Measurements from ENCODE around the gene GNG14. TPM values are rescaled to one million over a fixed set of nuclear protein-coding genes. Genes with fewer than 3 reads are reported as not detected.

GNG14 gene
- total and polyA plus RNA-seq, 2 of the 13 experiments (the other 11 are each of a cell fraction or from before 2014, with no cell fraction given): not detected

DNA sequence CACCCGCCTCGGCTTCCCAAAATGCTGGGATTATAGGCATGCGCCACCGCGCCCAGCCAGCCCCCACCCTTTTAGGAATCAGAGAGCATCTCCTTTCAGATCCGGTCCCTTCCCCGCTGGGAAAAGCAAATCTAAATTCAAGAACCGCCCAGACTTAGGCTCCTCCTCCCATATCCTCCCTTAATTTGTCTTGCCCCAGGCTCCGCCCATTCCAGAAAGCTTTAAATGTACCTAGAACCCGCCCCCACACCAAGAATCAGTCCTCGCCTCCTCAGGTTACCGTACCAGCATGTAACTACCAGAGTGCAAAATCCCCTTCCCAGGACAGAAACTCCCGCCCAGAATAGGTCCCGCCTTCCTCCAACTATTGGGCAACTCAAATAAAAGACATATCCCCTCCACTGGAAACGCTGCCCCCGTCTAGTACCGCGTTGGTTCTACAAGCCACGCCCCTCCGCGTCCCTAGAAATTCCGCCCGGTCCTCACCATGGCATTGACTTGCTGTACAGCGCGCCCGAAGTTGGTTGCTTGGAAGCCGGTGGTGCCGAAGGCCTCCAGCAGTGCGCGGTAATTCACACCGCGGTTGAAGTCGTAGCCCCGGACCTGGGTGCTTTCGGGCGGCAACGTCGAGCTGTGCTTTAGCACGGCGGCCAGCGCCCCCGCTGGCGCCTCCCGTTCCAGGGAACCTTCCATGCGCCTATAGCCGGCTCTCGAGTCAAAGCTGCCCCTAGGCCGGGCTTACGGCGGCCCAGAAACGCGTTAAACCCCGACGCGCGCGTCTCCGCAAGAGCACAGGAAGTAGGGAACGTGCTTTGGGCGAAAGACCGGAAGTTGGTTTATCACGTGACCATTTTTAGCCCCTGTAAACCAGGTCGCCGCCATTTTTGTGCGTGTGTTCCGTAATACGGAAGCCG, 6.5 kb upstream of the GNG14 start, which contains the start of gene DHPS (continued):
- TF ChIP-seq, protein P1, sequence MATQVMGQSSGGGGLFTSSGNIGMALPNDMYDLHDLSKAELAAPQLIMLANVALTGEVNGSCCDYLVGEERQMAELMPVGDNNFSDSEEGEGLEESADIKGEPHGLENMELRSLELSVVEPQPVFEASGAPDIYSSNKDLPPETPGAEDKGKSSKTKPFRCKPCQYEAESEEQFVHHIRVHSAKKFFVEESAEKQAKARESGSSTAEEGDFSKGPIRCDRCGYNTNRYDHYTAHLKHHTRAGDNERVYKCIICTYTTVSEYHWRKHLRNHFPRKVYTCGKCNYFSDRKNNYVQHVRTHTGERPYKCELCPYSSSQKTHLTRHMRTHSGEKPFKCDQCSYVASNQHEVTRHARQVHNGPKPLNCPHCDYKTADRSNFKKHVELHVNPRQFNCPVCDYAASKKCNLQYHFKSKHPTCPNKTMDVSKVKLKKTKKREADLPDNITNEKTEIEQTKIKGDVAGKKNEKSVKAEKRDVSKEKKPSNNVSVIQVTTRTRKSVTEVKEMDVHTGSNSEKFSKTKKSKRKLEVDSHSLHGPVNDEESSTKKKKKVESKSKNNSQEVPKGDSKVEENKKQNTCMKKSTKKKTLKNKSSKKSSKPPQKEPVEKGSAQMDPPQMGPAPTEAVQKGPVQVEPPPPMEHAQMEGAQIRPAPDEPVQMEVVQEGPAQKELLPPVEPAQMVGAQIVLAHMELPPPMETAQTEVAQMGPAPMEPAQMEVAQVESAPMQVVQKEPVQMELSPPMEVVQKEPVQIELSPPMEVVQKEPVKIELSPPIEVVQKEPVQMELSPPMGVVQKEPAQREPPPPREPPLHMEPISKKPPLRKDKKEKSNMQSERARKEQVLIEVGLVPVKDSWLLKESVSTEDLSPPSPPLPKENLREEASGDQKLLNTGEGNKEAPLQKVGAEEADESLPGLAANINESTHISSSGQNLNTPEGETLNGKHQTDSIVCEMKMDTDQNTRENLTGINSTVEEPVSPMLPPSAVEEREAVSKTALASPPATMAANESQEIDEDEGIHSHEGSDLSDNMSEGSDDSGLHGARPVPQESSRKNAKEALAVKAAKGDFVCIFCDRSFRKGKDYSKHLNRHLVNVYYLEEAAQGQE (IDR thresholded peaks at IDR 0.05; ENCODE audit: borderline replicate concordance in 1 of 2, low read depth in 1 of 2, low read length in 2 of 2): no peak
- TF ChIP-seq LCORL (IDR thresholded peaks at IDR 0.05) (0 out of 2 replicates have a peak, but pooled peaks have one; percentile 71), LCORL (CRISPR knock-in tag; IDR thresholded peaks at IDR 0.05) (peak; percentile 61; the same call in 1 of the 2 replicates), POLR2AphosphoS5 (IDR thresholded peaks at IDR 0.05; ENCODE audit: low read depth, low read length) (peak; percentile 80), FOXA1 (IDR thresholded peaks at IDR 0.05) (no peak), FOXA1 (CRISPR knock-in tag; IDR thresholded peaks at IDR 0.05) (no peak), SCMH1 (CRISPR knock-in tag; IDR thresholded peaks at IDR 0.05; ENCODE audit: borderline replicate concordance) (no peak), TOE1 (CRISPR knock-in tag; IDR thresholded peaks at IDR 0.05) (no peak; the same call in 1 of the 2 replicates), ZNF431 (CRISPR knock-in tag; IDR thresholded peaks at IDR 0.05; ENCODE audit: borderline replicate concordance, low read depth) (no peak), PRMT3 (CRISPR knock-in tag; IDR thresholded peaks at IDR 0.05; ENCODE audit: borderline replicate concordance, low read depth) (no peak), RBAK (CRISPR knock-in tag; IDR thresholded peaks at IDR 0.05) (no peak), IRX3 (CRISPR knock-in tag; IDR thresholded peaks at IDR 0.05; ENCODE audit: borderline replicate concordance, low read depth) (no peak), POGZ (CRISPR knock-in tag; IDR thresholded peaks at IDR 0.05) (peak; percentile 42)
- TF ChIP-seq, protein P2, sequence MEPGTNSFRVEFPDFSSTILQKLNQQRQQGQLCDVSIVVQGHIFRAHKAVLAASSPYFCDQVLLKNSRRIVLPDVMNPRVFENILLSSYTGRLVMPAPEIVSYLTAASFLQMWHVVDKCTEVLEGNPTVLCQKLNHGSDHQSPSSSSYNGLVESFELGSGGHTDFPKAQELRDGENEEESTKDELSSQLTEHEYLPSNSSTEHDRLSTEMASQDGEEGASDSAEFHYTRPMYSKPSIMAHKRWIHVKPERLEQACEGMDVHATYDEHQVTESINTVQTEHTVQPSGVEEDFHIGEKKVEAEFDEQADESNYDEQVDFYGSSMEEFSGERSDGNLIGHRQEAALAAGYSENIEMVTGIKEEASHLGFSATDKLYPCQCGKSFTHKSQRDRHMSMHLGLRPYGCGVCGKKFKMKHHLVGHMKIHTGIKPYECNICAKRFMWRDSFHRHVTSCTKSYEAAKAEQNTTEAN (CRISPR knock-in tag; conservative IDR thresholded peaks at IDR 0.05): 0 out of 2 replicates have a peak, but pooled peaks have one; percentile 51
- TF ChIP-seq, protein P3, sequence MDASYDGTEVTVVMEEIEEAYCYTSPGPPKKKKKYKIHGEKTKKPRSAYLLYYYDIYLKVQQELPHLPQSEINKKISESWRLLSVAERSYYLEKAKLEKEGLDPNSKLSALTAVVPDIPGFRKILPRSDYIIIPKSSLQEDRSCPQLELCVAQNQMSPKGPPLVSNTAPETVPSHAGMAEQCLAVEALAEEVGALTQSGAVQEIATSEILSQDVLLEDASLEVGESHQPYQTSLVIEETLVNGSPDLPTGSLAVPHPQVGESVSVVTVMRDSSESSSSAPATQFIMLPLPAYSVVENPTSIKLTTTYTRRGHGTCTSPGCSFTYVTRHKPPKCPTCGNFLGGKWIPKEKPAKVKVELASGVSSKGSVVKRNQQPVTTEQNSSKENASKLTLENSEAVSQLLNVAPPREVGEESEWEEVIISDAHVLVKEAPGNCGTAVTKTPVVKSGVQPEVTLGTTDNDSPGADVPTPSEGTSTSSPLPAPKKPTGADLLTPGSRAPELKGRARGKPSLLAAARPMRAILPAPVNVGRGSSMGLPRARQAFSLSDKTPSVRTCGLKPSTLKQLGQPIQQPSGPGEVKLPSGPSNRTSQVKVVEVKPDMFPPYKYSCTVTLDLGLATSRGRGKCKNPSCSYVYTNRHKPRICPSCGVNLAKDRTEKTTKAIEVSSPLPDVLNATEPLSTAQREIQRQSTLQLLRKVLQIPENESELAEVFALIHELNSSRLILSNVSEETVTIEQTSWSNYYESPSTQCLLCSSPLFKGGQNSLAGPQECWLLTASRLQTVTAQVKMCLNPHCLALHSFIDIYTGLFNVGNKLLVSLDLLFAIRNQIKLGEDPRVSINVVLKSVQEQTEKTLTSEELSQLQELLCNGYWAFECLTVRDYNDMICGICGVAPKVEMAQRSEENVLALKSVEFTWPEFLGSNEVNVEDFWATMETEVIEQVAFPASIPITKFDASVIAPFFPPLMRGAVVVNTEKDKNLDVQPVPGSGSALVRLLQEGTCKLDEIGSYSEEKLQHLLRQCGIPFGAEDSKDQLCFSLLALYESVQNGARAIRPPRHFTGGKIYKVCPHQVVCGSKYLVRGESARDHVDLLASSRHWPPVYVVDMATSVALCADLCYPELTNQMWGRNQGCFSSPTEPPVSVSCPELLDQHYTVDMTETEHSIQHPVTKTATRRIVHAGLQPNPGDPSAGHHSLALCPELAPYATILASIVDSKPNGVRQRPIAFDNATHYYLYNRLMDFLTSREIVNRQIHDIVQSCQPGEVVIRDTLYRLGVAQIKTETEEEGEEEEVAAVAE (CRISPR knock-in tag; IDR thresholded peaks at IDR 0.05; ENCODE audit: borderline replicate concordance): no peak
- TF ChIP-seq, protein P4, sequence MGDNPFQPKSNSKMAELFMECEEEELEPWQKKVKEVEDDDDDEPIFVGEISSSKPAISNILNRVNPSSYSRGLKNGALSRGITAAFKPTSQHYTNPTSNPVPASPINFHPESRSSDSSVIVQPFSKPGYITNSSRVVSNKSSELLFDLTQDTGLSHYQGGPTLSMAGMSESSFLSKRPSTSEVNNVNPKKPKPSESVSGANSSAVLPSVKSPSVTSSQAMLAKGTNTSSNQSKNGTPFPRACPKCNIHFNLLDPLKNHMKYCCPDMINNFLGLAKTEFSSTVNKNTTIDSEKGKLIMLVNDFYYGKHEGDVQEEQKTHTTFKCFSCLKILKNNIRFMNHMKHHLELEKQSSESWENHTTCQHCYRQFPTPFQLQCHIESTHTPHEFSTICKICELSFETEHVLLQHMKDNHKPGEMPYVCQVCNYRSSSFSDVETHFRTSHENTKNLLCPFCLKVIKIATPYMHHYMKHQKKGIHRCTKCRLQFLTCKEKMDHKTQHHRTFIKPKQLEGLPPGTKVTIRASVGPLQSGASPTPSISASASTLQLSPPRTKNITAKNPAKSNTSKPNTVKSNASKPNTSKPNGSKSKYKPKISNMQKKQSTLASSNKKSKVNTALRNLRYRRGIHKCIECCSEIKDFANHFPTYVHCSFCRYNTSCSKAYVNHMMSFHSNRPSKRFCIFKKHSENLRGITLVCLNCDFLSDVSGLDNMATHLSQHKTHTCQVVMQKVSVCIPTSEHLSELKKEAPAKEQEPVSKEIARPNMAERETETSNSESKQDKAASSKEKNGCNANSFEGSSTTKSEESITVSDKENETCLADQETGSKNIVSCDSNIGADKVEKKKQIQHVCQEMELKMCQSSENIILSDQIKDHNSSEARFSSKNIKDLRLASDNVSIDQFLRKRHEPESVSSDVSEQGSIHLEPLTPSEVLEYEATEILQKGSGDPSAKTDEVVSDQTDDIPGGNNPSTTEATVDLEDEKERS (CRISPR knock-in tag; IDR thresholded peaks at IDR 0.05): no peak
